Measurements from ENCODE around the gene KCNA5.

Gene KCNA5

DNA sequence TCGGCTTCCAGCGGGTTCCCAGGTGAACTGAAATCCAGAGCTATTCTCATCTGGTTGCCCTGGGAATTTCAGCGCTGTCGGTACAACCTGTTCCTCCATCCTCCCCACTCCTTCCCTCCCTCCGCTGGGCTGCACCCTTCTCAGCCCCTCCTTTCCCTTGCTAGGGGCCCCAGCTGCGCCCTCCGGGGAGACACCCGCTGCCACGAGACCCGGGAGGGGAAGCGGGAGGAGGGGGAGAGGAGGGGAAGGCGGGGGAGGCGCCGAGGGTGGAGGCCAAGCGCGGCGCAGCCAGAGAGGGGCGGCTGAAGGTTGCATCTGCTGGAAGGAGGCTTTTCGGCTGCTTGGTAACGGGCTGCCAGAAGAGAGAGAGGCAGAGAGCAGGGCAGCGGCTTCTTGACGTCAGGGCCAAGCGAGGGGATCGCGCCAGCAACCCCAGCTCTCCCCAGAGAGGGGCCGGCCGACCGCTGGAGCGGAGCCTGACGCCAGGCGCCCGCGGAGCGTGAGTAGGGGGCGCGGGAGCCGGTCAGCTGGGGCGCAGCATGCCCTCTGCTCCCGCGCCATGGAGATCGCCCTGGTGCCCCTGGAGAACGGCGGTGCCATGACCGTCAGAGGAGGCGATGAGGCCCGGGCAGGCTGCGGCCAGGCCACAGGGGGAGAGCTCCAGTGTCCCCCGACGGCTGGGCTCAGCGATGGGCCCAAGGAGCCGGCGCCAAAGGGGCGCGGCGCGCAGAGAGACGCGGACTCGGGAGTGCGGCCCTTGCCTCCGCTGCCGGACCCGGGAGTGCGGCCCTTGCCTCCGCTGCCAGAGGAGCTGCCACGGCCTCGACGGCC lies at the start of gene KCNA5:
TSS of gene KCNA5 (plus strand) at position 291 of the 831 bp plus-strand sequence. CDS start at position 560, 269 bp downstream.
- DNase-seq (ENCODE audit: insufficient read length, low spot score) (no peak), FAIRE-seq (no peak)

DNA sequence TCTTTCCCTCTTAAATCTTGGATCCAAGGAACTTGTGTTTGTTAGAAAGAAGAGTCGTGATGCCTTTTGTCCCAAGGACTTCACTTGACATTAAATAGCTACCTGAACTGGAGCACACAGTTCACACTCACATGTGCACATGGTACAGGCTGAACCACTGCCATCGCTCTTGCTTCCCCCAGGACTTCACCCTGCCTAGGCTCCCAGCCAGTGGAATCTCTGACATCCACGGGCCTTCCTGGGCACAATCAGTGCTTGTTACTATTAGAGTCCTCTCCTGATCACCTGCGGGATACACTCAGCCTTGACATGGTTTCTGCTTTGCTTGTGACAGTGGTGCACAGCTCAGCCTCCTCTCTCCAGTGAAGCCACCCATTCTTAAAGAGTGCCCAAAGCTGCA lies 49.1 kb upstream of the KCNA5 start:
- no peak for DNase-seq (ENCODE audit: insufficient read length, low spot score)
- no peak for FAIRE-seq

DNA sequence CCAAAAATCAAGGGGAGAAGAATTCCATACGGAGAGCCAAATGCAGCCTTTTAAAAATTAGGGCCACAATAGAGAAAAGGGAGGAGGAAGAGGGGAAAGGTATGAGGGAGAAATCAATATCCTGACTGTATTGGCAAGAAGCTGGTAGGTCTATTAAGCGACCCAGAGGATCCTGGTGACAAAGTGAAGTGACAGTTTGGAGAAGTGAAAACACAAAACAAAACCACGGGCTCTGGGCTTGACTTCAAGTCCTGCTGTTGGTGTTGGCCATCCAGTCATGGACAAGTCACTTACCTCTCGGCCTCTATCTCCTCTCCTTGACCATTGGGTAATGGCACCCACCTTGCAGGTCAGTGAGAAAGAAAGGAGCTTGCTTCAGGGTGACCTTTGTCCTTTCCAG lies 47.0 kb upstream of the KCNA5 start:
- DNase-seq (ENCODE audit: insufficient read length, low spot score) = no peak
- no peak for FAIRE-seq

DNA sequence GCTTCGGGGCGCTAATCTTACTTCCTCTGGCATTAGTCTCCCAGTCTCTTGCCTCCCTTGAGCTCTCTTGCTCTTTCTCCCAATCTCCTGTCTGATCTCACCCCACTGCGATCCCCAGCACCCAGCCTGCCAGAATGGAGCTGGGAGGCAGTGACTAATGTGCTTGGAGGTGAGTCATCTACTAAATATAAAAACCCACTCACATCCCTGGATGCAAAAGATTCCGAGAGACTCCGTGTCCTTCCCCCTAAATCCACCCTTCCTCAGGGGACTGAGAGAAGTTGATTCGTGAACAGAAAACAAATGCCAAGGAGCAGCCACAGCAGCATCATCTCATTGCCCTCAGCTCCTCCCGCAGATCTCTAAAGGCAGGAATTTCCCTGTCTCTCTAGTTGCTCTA lies 45.7 kb upstream of the KCNA5 start:
- FAIRE-seq (no peak), DNase-seq (ENCODE audit: insufficient read length, low spot score) (no peak)

DNA sequence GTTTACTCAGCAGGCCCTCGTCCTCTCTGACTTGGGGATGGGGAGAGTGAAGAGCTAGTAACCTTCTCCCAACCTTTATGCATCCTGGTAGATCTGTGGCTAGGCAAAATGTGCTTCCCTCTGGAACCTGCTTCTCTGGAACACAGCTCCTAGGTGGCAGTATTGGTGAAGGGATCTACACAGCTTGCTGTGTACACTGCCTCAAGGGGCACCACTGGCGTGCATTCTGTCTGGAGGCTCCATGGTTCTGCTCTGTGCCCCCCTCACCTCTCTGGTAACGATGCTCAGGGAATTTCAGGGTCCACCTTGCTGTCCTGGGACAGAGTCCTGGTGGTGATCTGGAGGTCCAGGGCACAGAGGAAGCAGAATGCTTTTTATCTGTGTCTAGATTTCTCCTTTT lies 43.5 kb upstream of the KCNA5 start:
- DNase-seq (ENCODE audit: insufficient read length, low spot score) = no peak
- no peak for FAIRE-seq

DNA sequence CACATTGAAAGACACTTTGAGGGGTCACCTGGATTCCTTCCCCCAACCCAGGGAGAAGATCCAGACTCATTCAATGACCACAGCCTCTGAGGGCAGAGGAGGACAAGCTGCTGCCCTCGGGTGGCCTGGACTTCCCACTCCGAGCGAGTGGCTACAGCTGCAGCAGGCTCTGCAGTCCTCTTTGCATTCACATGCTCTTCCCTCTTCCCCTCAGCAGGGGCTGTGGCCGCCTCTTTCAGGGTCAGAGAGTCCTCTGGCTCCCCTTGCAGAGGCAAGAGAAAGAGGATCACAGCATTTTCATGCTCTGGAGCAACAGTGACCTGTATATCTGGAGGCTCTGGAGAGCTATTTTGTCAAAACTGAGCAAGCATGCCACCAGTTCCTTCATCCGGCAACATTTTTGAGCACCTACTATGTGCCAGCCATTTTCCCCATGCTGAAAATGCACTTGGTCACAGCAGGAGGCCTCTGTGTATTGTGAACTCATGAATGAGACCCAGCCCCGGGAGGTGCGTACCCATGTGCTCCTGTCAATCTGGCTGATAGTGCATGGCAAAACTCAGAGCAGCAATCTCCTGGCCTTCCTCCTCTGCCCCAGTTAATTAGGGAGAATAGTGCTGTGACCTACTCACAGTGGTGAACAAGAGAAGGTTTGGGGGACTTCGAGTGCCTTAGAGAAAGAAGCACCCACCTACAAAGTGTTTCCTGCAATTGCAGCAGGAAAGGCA lies 42.9 kb upstream of the KCNA5 start:
- DNase-seq (ENCODE audit: insufficient read length, low spot score) = no peak
- no peak for FAIRE-seq

DNA sequence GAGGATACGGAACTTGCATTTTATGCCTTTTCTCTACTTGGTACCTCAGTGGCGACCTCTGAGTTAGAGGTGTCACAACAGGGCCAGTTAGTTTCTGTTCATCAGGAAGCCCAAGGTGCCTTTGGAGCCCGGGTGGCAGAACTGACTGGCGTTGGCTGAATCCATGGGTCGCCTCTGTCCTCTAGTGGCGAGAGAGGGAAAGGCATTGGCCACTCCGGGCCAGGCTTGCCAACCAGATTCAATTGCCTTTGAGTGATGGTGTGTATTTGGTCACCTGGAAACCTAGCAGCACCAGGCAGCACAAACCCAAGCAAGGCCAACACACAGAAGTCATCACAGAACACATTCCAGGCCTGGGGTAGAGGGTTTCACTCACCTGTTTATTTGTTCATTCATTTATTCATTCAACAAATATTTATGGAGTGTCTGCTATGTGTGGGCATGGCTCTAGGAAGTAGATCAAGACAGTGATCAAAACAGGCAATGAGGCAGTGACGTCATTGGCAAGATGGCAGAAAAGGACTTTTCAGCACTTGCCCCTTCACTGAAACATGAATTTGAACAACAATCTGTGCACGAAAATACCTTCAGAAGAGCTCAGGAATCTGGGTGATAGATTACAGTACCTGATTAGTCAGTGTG lies 40.5 kb upstream of the KCNA5 start:
- peak; percentile 52 for DNase-seq (ENCODE audit: insufficient read length, low spot score)
- peak; percentile 68 for FAIRE-seq

DNA sequence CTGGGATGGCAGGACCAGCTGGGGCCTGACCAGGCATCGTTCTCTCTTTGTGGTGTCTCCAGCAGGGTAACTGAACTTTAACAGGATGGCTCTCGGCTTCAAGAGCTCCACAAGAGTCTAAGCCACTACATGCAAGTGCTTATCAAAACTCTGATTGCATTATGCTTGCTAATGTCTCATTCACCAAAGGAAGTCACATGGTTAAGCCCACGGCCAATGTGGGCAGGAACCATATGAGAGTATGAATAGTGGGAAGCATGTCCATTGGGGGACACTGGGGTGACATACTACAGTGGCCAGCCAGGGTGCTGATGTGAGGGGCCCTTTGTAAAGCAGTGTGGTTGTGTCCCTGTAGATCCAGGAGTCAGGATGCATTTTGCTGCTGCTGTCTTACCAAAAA lies 35.0 kb upstream of the KCNA5 start:
- FAIRE-seq (no peak), DNase-seq (ENCODE audit: insufficient read length, low spot score) (no peak)

DNA sequence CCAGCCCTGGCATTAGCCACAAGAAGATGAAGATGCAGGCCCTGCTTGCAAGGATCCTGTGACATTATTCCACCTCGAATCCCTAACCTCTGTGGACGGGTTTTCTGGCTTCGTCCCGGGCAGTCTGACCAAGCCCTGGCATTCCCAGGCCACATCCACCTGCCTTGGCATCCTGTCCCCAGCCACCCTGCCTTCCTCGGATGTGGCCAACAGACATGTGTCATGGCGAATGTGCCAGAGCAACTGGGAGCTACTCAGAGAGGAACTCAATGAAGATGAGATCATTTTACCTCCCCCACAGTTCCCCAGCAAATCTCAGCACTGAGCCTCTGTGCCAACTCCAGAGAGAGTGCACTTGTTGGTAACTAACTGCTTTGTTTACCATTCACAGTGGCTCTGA lies 33.5 kb upstream of the KCNA5 start:
- FAIRE-seq = no peak
- no peak for DNase-seq (ENCODE audit: insufficient read length, low spot score)

DNA sequence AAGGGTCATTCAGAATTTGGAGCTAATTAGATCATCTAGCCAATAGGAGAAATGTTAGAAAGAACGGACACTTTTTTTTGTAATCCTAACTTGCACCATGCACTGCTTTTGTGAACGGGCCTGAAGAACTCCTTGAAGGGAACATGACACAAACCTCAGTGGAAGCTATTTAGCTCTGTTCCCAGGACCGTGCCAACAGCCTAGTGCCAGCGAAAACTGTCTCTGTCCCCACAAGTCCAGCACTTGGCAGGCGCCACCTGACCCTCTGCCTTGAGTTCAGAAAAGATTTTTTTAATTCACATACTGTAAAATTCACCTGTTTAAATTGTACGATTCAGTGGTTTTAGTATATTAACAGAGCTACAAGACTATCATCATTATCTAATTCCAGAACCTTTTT lies 31.3 kb upstream of the KCNA5 start:
- no peak for DNase-seq (ENCODE audit: insufficient read length, low spot score)

DNA sequence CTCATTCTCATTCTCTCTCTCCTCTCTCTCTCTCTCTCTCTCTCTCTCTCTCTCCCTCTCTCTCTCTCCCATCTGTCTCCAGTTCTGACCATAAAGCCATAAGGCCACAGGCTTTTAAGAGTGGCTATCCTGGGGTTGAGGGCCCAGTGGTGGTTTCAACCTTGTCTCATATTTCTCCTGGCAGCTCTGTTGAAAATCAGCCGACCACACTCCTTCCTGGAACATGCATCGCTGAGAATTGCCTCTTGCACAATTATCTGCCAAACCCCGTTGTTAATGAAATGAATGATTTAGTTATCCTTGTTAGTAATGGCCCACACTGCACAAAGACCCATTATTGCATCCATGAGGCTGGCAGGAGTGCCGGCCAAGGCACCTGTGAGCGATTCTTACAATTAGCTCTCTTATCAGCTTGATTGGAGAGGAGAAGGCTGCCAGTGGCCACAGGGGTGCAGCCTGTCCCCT lies 30.4 kb upstream of the KCNA5 start:
- DNase-seq (ENCODE audit: insufficient read length, low spot score) = no peak
- no peak for FAIRE-seq

More for the DNA sequence above, 31.3 kb upstream of the KCNA5 start:
- FAIRE-seq = no peak

DNA sequence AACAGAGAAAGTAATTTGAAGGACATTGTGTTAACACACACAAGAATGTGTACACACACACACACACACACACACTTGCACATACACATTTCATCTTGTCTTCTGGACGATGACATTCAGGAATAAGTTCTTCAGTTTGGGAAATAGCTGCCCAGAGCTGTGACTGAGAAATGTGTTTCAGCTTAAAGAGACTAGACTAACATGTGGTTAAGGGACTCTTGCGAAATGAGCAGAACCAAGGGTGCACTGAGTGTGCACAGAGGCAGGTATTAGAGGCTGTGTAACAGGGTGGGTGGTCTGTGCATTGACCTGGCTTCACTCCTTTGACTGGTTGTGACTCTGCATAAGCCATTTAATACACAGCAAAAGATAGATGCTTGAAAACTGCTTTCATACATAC lies 29.4 kb upstream of the KCNA5 start:
- no peak for DNase-seq (ENCODE audit: insufficient read length, low spot score)

DNA sequence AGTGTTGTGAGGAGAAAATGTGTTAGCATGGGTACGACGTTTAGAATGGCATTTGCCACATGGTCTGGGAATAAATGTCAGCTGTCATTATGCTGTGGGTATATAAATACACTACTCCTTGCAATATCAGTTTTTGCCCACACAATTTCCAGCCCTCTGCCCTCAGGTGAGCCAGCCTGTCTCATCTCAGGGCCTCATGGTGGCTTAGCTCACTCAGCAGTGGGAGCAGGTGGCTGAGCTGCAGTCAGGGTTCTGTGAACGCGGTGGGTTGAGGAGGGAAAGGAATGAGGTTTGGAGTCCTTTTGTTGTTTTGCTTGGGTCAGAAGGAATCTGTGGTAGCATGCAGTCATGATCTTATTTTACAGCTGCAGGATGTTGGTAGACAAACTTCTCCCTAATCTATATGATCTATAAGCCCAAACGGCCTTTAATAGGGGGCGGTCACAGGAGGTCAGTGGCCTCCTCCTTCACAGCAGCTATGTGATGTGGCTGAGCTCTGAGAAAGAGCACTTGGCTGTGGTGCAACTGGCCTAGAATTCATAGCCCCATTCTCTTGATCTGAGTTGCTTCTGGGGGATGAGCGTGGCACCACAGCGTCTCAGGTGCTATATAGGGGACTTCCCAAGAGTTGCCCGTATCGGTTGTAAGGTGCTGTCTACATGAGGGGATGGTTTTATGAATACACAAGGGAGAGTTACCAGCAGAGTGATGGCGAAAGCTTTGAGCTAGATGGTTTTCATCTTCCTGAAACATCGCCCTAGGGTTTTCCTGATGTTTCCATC lies 27.8 kb upstream of the KCNA5 start:
- FAIRE-seq = no peak

More for the DNA sequence above, 29.4 kb upstream of the KCNA5 start:
- no peak for FAIRE-seq

DNA sequence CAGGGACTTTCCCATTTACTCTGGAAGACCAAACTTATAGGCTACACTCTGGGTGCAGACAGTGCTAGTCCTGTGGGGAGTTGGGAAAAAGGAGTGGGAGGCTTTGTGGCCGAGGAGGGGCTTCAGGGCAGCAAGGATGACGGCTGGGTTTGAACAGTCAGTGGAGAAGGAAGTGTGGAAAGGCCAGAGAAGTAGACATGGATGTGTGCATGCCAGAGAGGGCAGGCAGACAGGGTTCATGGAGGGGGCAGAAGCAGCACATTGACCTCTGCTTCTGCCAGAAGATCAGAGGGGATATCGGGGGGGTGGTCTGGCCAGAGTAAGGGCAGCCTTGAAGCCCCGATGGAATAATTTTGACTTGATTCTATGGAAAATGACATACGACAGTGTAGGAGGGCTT lies 27.2 kb upstream of the KCNA5 start:
- DNase-seq (ENCODE audit: insufficient read length, low spot score) = no peak
- no peak for FAIRE-seq

More for the DNA sequence above, 27.8 kb upstream of the KCNA5 start:
- DNase-seq (ENCODE audit: insufficient read length, low spot score) = no peak

DNA sequence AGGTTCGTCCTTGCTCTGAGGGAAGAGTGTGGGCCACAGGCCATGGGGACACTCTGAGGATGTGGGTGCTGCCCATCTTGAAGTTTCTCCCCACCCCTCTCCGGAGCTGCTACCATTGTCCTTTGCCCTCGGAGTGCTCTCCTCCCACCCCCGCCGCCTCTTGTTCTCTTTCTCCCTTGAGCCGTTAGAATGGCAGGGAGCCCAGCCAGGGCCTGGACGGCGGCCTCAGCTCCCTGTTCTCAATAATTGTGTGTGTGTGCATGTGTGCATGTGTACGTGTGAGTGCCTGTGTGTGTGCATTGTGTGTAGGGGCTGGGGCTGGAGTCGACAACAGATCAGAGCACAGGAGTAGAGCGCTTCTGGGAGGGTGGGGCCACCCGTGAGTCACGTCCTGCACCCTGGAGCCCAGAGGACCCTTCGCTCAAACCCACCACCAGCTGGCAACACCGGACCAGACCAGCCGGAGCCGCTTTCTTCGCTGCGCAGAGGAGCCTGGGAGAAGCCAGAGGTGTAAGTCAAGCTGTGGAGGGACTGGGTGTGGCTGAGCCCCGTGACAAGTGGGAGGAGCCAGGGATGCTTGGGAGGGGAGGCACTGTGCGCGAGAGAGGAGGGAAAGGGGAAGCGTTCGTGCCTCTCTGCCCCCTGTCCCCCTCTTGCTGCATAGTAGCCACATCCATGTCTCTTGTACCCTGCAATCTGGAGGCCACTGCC lies 25.9 kb upstream of the KCNA5 start:
- no peak for FAIRE-seq
- DNase-seq (ENCODE audit: insufficient read length, low spot score) = no peak

DNA sequence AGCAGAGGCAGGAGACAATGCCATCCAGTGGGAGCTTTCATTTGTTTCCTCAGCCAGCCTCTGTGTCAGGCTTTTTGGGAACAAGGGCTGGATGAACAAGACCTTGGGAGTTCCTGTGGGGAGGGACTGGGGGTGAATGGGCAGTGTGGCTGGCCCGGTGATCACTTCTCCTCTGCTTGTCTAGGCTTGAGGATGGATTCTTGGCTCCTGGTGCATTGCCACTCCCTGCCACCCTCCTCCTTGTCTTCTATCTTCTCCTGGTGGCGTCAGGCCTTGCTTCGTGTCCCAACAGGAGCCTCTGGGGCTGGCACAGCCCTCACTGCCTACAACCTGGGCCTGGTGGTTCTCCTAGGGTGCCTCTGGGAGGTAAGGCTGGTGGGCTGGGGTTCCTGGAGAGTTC lies 25.0 kb upstream of the KCNA5 start:
- FAIRE-seq (no peak), DNase-seq (ENCODE audit: insufficient read length, low spot score) (no peak)

DNA sequence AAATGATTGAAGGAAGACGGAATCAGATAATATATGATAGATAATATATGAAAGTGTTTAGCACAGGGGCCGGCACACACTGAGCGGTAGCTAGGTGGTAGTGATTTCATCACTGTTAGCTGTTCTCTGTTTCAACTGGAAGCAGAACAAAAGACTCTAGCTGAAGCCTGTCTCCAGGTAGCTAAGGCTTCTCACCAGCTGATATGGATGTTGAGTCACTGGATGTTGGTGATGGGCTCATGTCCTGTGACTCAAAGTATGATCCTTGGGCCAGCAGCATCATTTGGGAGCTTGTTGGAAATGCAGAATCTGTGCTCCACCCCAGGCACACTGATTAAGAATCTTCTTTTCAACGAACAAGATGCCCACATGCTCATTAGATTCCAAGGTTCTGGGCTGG lies 21.7 kb upstream of the KCNA5 start:
- FAIRE-seq (no peak), DNase-seq (ENCODE audit: insufficient read length, low spot score) (no peak)

DNA sequence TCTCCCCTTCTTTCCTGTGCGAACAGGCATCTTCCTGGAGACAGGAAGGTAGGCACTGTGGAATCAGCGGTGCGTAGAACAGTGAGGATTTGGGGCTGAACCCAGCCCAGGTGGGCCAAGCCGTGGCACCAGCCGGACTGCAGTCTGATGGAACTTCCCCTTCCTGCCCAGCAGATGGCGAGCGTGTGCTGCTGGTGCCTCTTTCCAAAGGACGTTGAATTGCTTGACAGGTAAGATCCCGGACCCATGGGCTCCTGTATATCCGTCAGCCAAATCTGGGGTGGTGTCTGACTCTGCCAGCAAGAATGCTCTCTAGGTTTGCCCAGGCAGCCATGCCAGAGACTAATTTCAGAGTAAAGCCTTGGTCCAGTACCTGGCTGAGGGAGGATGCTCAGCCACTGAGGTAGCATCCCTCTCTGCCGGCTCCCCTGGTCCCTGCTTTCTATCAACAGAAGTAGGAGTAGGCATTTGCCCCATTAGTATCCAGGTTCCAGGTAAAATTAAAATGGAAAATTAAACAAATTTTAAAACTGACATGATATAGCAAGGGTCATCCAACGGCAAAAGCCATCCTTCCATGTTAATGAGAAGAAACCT lies 21.1 kb upstream of the KCNA5 start:
- DNase-seq (ENCODE audit: insufficient read length, low spot score) = peak; percentile 74
- FAIRE-seq = peak; percentile 88

DNA sequence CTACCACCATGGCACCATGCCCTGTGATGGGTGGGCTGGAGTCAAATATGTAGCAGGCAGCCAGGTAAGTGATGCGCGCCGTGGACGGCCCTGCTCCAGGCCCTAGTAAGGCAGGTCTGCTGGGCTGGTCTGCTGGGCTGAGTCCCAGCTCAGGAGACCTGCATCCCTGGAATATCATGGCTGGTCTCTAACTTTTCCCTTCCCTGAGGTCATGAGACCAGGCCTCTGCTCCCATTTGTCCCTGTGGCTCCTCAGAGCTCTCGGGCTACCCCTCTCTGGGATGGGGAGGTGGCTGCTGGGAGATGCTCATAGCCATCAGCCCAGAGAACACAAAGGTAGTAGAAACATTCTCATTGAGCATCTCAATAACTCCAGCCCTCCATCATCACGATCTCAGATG lies 19.8 kb upstream of the KCNA5 start:
- FAIRE-seq (no peak), DNase-seq (ENCODE audit: insufficient read length, low spot score) (no peak)

Measured in GM19239 (cell line).